ENCODE data around the gene ZEB2. TPM values are rescaled to one million over a fixed set of nuclear protein-coding genes. Genes with fewer than 3 reads are reported as not detected.
"Not testable (repeated sequence)": the region's sequence is repeated elsewhere in the genome, so short reads cannot be mapped to it uniquely, and the experiment has no call there.

Gene ZEB2
- total RNA-seq, 1 experiment from 2014 or later: 1.1 TPM

- no peak for ATAC-seq
- no peaks in the 10 kb centered on the region for H3K9me3 ChIP-seq (ENCODE audit: control insufficient read depth, insufficient read depth, low read depth, low read length)
- ChIA-PET CTCF (no interaction called here), POLR2A (no interaction called here)
- H3K36me3 ChIP-seq (ENCODE audit: control insufficient read depth, insufficient read depth, low read length): no peaks in the 10 kb centered on the region
- DNase-seq (ENCODE audit: low read depth, low spot score): no peak
- intact Hi-C loops (cut with micrococcal nuclease; ENCODE audit: unreplicated experiment): no loop called here
- in situ Hi-C loops (cut with HindIII; ENCODE audit: low pct_unique_long_range_greater_than_20kb, low sequenced_read_pairs): no loop called here
- BruUV-seq (replicated peaks): no TSS peak
- no peaks in the 10 kb centered on the region for H3K4me1 ChIP-seq (ENCODE audit: control insufficient read depth, insufficient read depth, low read length)
- no peak for TF ChIP-seq REST (IDR thresholded peaks at IDR 0.05; ENCODE audit: insufficient read depth in 1 of 2, low read depth in 2 of 2, low read length in 1 of 2)
- no peaks in the 10 kb centered on the region for H3K27me3 ChIP-seq (ENCODE audit: control insufficient read depth, insufficient read depth, low read length)
- no peak overlapping the region for H3K27ac ChIP-seq (ENCODE audit: low read length)
- H3K4me3 ChIP-seq (ENCODE audit: low read depth in 2 of 2, low read length in 2 of 2): no peak overlapping the region
Observed at GRCh38 chr2:144364944-144365738, 154.8 kb downstream of the ZEB2 start.

GRCh38 chr2:144364247-144364646, 155.7 kb downstream of the ZEB2 start:
- CTCF ChIA-PET; H3K4me3 ChIP-seq (ENCODE audit: low read depth in 2 of 2, low read length in 2 of 2); in situ Hi-C loops (cut with HindIII; ENCODE audit: low pct_unique_long_range_greater_than_20kb, low sequenced_read_pairs); POLR2A ChIA-PET; BruUV-seq (replicated peaks); H3K4me1 ChIP-seq (ENCODE audit: control insufficient read depth, insufficient read depth, low read length); H3K27ac ChIP-seq (ENCODE audit: low read length); ATAC-seq; H3K36me3 ChIP-seq (ENCODE audit: control insufficient read depth, insufficient read depth, low read length); DNase-seq (ENCODE audit: low read depth, low spot score); H3K9me3 ChIP-seq (ENCODE audit: control insufficient read depth, insufficient read depth, low read depth, low read length); intact Hi-C loops (cut with micrococcal nuclease; ENCODE audit: unreplicated experiment); H3K27me3 ChIP-seq (ENCODE audit: control insufficient read depth, insufficient read depth, low read length): not testable (repeated sequence)

- no peak overlapping the region for H3K27ac ChIP-seq (ENCODE audit: low read length)
Observed at GRCh38 chr2:144362401-144362800, 157.5 kb downstream of the ZEB2 start.

More at GRCh38 chr2:144362401-144362800, 157.5 kb downstream of the ZEB2 start:
- H3K4me3 ChIP-seq (ENCODE audit: low read depth in 2 of 2, low read length in 2 of 2): no peak overlapping the region
- H3K36me3 ChIP-seq (ENCODE audit: control insufficient read depth, insufficient read depth, low read length): no peaks in the 10 kb centered on the region
- no peak for TF ChIP-seq TCF7L2 (IDR thresholded peaks at IDR 0.05; ENCODE audit: low read depth, low read length)
- TF ChIP-seq SIN3A (IDR thresholded peaks at IDR 0.05; ENCODE audit: borderline replicate concordance, insufficient read depth, low read depth, low read length): no peak
- TF ChIP-seq, protein P1, sequence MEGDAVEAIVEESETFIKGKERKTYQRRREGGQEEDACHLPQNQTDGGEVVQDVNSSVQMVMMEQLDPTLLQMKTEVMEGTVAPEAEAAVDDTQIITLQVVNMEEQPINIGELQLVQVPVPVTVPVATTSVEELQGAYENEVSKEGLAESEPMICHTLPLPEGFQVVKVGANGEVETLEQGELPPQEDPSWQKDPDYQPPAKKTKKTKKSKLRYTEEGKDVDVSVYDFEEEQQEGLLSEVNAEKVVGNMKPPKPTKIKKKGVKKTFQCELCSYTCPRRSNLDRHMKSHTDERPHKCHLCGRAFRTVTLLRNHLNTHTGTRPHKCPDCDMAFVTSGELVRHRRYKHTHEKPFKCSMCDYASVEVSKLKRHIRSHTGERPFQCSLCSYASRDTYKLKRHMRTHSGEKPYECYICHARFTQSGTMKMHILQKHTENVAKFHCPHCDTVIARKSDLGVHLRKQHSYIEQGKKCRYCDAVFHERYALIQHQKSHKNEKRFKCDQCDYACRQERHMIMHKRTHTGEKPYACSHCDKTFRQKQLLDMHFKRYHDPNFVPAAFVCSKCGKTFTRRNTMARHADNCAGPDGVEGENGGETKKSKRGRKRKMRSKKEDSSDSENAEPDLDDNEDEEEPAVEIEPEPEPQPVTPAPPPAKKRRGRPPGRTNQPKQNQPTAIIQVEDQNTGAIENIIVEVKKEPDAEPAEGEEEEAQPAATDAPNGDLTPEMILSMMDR (IDR thresholded peaks at IDR 0.05): no peak
- TF ChIP-seq POLR2AphosphoS5 (IDR thresholded peaks at IDR 0.05; ENCODE audit: low read depth, low read length): no peak
- no peak for TF ChIP-seq REST (IDR thresholded peaks at IDR 0.05; ENCODE audit: insufficient read depth in 1 of 2, low read depth in 2 of 2, low read length in 1 of 2)
- H3K9me3 ChIP-seq (ENCODE audit: control insufficient read depth, insufficient read depth, low read depth, low read length): no peaks in the 10 kb centered on the region
- BruUV-seq (replicated peaks): no TSS peak
- ChIA-PET POLR2A (no interaction called here), CTCF (no interaction called here)
- in situ Hi-C loops (cut with HindIII; ENCODE audit: low pct_unique_long_range_greater_than_20kb, low sequenced_read_pairs) (no loop called here), intact Hi-C loops (cut with micrococcal nuclease; ENCODE audit: unreplicated experiment) (no loop called here)
- DNase-seq (ENCODE audit: low read depth, low spot score) (no peak), ATAC-seq (no peak)
- no peaks in the 10 kb centered on the region for H3K27me3 ChIP-seq (ENCODE audit: control insufficient read depth, insufficient read depth, low read length)
- H3K4me1 ChIP-seq (ENCODE audit: control insufficient read depth, insufficient read depth, low read length): no peaks in the 10 kb centered on the region

Data from Panc1 (cell line).